ENCODE data around the gene MORC2. TPM values are rescaled to one million over a fixed set of nuclear protein-coding genes. Genes with fewer than 3 reads are reported as not detected.

MORC2 gene
- total RNA-seq, 1 experiment from 2014 or later: 25.4 TPM

GRCh38 chr22:30994960-30995359, 26.4 kb upstream of the MORC2 start:
- POLR2A ChIA-PET: no interaction called here
- DNase-seq (ENCODE audit: low read depth, low spot score) (no peak), ATAC-seq (no peak)
- Histone ChIP-seq H3K36me3 (ENCODE audit: control insufficient read depth in 1 of 2, insufficient read depth in 2 of 2, low read length in 2 of 2) (no peaks in the 10 kb centered on the region), H3K9me2 (ENCODE audit: insufficient read depth) (no peaks in the 10 kb centered on the region), H3K9me3 (ENCODE audit: control insufficient read depth in 1 of 2, insufficient read depth in 1 of 2, low read depth in 1 of 2, low read length in 2 of 2) (peaks cover 0 to 4% of the 10 kb centered on the region in 2 experiments; a peak in 1 of 4 replicates), H3K4me2 (ENCODE audit: low read length) (no peak overlapping the region), H3K27ac (ENCODE audit: low read depth, low read length) (no peak overlapping the region), H3K4me1 (ENCODE audit: control insufficient read depth in 1 of 2, insufficient read depth in 2 of 2, low read length in 2 of 2) (no peaks in the 10 kb centered on the region), H3K79me2 (ENCODE audit: insufficient read depth, low read length) (no peaks in the 10 kb centered on the region), H3K27me3 (ENCODE audit: insufficient read depth, low read length) (no peaks in the 10 kb centered on the region), H3K4me3 (replicated peaks in 1 of 2; ENCODE audit: low read depth in 1 of 2, low read length in 2 of 2) (no peak overlapping the region), H4K20me1 (ENCODE audit: insufficient read depth) (no peaks in the 10 kb centered on the region), H2AFZ (ENCODE audit: low read depth, low read length, poor library complexity, severe bottlenecking) (no peak overlapping the region), H3K9ac (ENCODE audit: low read length) (no peak overlapping the region)
- no TSS peak for BruUV-seq (replicated peaks)
- intact Hi-C loops (cut with micrococcal nuclease): no loop called here
- no peak for TF ChIP-seq ZFX (IDR thresholded peaks at IDR 0.05)
- no peak for TF ChIP-seq EGR1 (IDR thresholded peaks at IDR 0.05; ENCODE audit: low read depth)
- TF ChIP-seq SIN3A (IDR thresholded peaks at IDR 0.05; ENCODE audit: low read depth): no peak
- TF ChIP-seq REST (IDR thresholded peaks at IDR 0.05; ENCODE audit: low read depth): no peak
- TF ChIP-seq EZH2 (IDR thresholded peaks at IDR 0.05): no peak
- TF ChIP-seq POLR2A (IDR thresholded peaks at IDR 0.05; ENCODE audit: borderline replicate concordance, extremely low read depth, insufficient read depth, insufficient read length): no peak
- TF ChIP-seq ZNF274 (IDR thresholded peaks at IDR 0.05; ENCODE audit: low read depth, low read length): no peak
- CTCF ChIA-PET: no interaction called here
- RAD21 ChIA-PET (ENCODE audit: low non-redundant PET in 1 of 2, low total read pairs in 2 of 2, uncharacterized antibody in 2 of 2, unreplicated experiment in 2 of 2): no interaction called here

- H3K79me2 ChIP-seq (ENCODE audit: insufficient read depth, low read length): no peaks in the 10 kb centered on the region
- H3K4me2 ChIP-seq (ENCODE audit: low read length): no peak overlapping the region
- H3K4me1 ChIP-seq (ENCODE audit: control insufficient read depth in 1 of 2, insufficient read depth in 2 of 2, low read length in 2 of 2): no peaks in the 10 kb centered on the region
- DNase-seq (ENCODE audit: low read depth, low spot score) (no peak), ATAC-seq (no peak)
- no peaks in the 10 kb centered on the region for H3K9me2 ChIP-seq (ENCODE audit: insufficient read depth)
- BruUV-seq (replicated peaks): no TSS peak
- intact Hi-C loops (cut with micrococcal nuclease): no loop called here
- TF ChIP-seq CTCF (IDR thresholded peaks at IDR 0.05 in 2 of 3, conservative IDR thresholded peaks at IDR 0.05 in 1 of 3; ENCODE audit: borderline replicate concordance in 1 of 3, insufficient read depth in 1 of 3, low read depth in 2 of 3, low read length in 2 of 3): no peak
- H4K20me1 ChIP-seq (ENCODE audit: insufficient read depth): no peaks in the 10 kb centered on the region
- no peak overlapping the region for H3K4me3 ChIP-seq (replicated peaks in 1 of 2; ENCODE audit: low read depth in 1 of 2, low read length in 2 of 2)
- no peak overlapping the region for H3K9ac ChIP-seq (ENCODE audit: low read length)
- H3K27ac ChIP-seq (ENCODE audit: low read depth, low read length): no peak overlapping the region
- POLR2A ChIA-PET: no interaction called here
- RAD21 ChIA-PET (ENCODE audit: low non-redundant PET in 1 of 2, low total read pairs in 2 of 2, uncharacterized antibody in 2 of 2, unreplicated experiment in 2 of 2): no interaction called here
- no peak overlapping the region for H2AFZ ChIP-seq (ENCODE audit: low read depth, low read length, poor library complexity, severe bottlenecking)
- no peaks in the 10 kb centered on the region for H3K36me3 ChIP-seq (ENCODE audit: control insufficient read depth in 1 of 2, insufficient read depth in 2 of 2, low read length in 2 of 2)
- no peaks in the 10 kb centered on the region for H3K27me3 ChIP-seq (ENCODE audit: insufficient read depth, low read length)
- CTCF ChIA-PET: no interaction called here
- H3K9me3 ChIP-seq (ENCODE audit: control insufficient read depth in 1 of 2, insufficient read depth in 1 of 2, low read depth in 1 of 2, low read length in 2 of 2): peaks cover 0 to 4% of the 10 kb centered on the region in 2 experiments; a peak in 1 of 4 replicates
These were observed 24.0 kb upstream of the MORC2 start for GRCh38 chr22:30992565-30992964.
